Measurements from ENCODE around the gene ANKRD53. TPM values are rescaled to one million over a fixed set of nuclear protein-coding genes. Genes with fewer than 3 reads are reported as not detected.

The ANKRD53 gene
- total RNA-seq, 1 experiment from 2014 or later: not detected

GRCh38 chr2:70958759-70959158, 19.7 kb upstream of the ANKRD53 start:
- no peak overlapping the region for H3K4me3 ChIP-seq (replicated peaks in 1 of 2; ENCODE audit: low read depth in 1 of 2, low read length in 2 of 2)
- H3K9me2 ChIP-seq (ENCODE audit: insufficient read depth): no peaks in the 10 kb centered on the region
- RAD21 ChIA-PET (ENCODE audit: low non-redundant PET in 1 of 2, low total read pairs in 2 of 2, uncharacterized antibody in 2 of 2, unreplicated experiment in 2 of 2): no interaction called here
- H2AFZ ChIP-seq (ENCODE audit: low read depth, low read length, poor library complexity, severe bottlenecking): no peak overlapping the region
- no TSS peak for BruUV-seq (replicated peaks)
- TF ChIP-seq, protein P1, sequence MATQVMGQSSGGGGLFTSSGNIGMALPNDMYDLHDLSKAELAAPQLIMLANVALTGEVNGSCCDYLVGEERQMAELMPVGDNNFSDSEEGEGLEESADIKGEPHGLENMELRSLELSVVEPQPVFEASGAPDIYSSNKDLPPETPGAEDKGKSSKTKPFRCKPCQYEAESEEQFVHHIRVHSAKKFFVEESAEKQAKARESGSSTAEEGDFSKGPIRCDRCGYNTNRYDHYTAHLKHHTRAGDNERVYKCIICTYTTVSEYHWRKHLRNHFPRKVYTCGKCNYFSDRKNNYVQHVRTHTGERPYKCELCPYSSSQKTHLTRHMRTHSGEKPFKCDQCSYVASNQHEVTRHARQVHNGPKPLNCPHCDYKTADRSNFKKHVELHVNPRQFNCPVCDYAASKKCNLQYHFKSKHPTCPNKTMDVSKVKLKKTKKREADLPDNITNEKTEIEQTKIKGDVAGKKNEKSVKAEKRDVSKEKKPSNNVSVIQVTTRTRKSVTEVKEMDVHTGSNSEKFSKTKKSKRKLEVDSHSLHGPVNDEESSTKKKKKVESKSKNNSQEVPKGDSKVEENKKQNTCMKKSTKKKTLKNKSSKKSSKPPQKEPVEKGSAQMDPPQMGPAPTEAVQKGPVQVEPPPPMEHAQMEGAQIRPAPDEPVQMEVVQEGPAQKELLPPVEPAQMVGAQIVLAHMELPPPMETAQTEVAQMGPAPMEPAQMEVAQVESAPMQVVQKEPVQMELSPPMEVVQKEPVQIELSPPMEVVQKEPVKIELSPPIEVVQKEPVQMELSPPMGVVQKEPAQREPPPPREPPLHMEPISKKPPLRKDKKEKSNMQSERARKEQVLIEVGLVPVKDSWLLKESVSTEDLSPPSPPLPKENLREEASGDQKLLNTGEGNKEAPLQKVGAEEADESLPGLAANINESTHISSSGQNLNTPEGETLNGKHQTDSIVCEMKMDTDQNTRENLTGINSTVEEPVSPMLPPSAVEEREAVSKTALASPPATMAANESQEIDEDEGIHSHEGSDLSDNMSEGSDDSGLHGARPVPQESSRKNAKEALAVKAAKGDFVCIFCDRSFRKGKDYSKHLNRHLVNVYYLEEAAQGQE (IDR thresholded peaks at IDR 0.05; ENCODE audit: low read depth): no peak
- TF ChIP-seq, protein P2, sequence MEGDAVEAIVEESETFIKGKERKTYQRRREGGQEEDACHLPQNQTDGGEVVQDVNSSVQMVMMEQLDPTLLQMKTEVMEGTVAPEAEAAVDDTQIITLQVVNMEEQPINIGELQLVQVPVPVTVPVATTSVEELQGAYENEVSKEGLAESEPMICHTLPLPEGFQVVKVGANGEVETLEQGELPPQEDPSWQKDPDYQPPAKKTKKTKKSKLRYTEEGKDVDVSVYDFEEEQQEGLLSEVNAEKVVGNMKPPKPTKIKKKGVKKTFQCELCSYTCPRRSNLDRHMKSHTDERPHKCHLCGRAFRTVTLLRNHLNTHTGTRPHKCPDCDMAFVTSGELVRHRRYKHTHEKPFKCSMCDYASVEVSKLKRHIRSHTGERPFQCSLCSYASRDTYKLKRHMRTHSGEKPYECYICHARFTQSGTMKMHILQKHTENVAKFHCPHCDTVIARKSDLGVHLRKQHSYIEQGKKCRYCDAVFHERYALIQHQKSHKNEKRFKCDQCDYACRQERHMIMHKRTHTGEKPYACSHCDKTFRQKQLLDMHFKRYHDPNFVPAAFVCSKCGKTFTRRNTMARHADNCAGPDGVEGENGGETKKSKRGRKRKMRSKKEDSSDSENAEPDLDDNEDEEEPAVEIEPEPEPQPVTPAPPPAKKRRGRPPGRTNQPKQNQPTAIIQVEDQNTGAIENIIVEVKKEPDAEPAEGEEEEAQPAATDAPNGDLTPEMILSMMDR (IDR thresholded peaks at IDR 0.05 in 2 of 3, conservative IDR thresholded peaks at IDR 0.05 in 1 of 3; ENCODE audit: borderline replicate concordance in 1 of 3, insufficient read depth in 1 of 3, low read depth in 2 of 3, low read length in 2 of 3): no peak
- TF ChIP-seq ELF1 (IDR thresholded peaks at IDR 0.05; ENCODE audit: borderline replicate concordance, low read depth) (no peak), MAX (IDR thresholded peaks at IDR 0.05) (no peak), CBX3 (IDR thresholded peaks at IDR 0.05; ENCODE audit: low read depth) (no peak), FOSL1 (IDR thresholded peaks at IDR 0.05; ENCODE audit: low read depth) (no peak), POLR2A (IDR thresholded peaks at IDR 0.05; ENCODE audit: borderline replicate concordance, extremely low read depth, insufficient read depth, insufficient read length) (no peak), ZNF274 (IDR thresholded peaks at IDR 0.05; ENCODE audit: low read depth, low read length) (no peak), SRF (IDR thresholded peaks at IDR 0.05; ENCODE audit: low read depth) (no peak), SP1 (IDR thresholded peaks at IDR 0.05; ENCODE audit: low read depth) (no peak)
- TF ChIP-seq, protein P3, sequence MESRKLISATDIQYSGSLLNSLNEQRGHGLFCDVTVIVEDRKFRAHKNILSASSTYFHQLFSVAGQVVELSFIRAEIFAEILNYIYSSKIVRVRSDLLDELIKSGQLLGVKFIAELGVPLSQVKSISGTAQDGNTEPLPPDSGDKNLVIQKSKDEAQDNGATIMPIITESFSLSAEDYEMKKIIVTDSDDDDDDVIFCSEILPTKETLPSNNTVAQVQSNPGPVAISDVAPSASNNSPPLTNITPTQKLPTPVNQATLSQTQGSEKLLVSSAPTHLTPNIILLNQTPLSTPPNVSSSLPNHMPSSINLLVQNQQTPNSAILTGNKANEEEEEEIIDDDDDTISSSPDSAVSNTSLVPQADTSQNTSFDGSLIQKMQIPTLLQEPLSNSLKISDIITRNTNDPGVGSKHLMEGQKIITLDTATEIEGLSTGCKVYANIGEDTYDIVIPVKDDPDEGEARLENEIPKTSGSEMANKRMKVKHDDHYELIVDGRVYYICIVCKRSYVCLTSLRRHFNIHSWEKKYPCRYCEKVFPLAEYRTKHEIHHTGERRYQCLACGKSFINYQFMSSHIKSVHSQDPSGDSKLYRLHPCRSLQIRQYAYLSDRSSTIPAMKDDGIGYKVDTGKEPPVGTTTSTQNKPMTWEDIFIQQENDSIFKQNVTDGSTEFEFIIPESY (IDR thresholded peaks at IDR 0.05; ENCODE audit: extremely low read depth, insufficient replicate concordance, low read length): no peak
- H3K4me2 ChIP-seq (ENCODE audit: low read length): no peak overlapping the region
- H3K27ac ChIP-seq (ENCODE audit: low read depth, low read length): no peak overlapping the region
- no peaks in the 10 kb centered on the region for H4K20me1 ChIP-seq (ENCODE audit: insufficient read depth)
- H3K4me1 ChIP-seq (ENCODE audit: control insufficient read depth in 1 of 2, insufficient read depth in 2 of 2, low read length in 2 of 2): no peaks in the 10 kb centered on the region
- DNase-seq (ENCODE audit: low read depth, low spot score) (no peak), ATAC-seq (no peak)
- H3K79me2 ChIP-seq (ENCODE audit: insufficient read depth, low read length): no peaks in the 10 kb centered on the region
- peaks cover 23% of the 10 kb centered on the region for H3K27me3 ChIP-seq (ENCODE audit: insufficient read depth, low read length)
- intact Hi-C loops (cut with micrococcal nuclease): no loop called here
- POLR2A ChIA-PET: no interaction called here
- CTCF ChIA-PET: no interaction called here
- no peak overlapping the region for H3K9ac ChIP-seq (ENCODE audit: low read length)
- no peaks in the 10 kb centered on the region for H3K36me3 ChIP-seq (ENCODE audit: control insufficient read depth in 1 of 2, insufficient read depth in 2 of 2, low read length in 2 of 2)
- no peaks in the 10 kb centered on the region for H3K9me3 ChIP-seq (ENCODE audit: control insufficient read depth in 1 of 2, insufficient read depth in 1 of 2, low read depth in 1 of 2, low read length in 2 of 2)

All from HCT116 (cell line).